ENCODE results near the gene EFHC2.
"Not testable (repeated sequence)": the region's sequence is repeated elsewhere in the genome, so short reads cannot be mapped to it uniquely, and the experiment has no call there.

Gene EFHC2

GRCh38 chrX:44291468-44292092, 51.9 kb downstream of the EFHC2 start:
- DNase-seq = no peak

GRCh38 chrX:44290718-44291117, 52.8 kb downstream of the EFHC2 start:
- DNase-seq = no peak

- DNase-seq = no peak
These were observed 60.7 kb downstream of the EFHC2 start for GRCh38 chrX:44282753-44283152.

GRCh38 chrX:44280116-44280515, 63.4 kb downstream of the EFHC2 start:
- DNase-seq = no peak

- DNase-seq = no peak
These were observed 69.4 kb downstream of the EFHC2 start for GRCh38 chrX:44274096-44274495.

GRCh38 chrX:44267861-44268260, 75.6 kb downstream of the EFHC2 start:
- DNase-seq = no peak

GRCh38 chrX:44267116-44267515, 76.4 kb downstream of the EFHC2 start:
- DNase-seq = no peak

- no peak for DNase-seq
These were observed 77.9 kb downstream of the EFHC2 start for GRCh38 chrX:44265559-44265958.

- no peak for DNase-seq
These were observed 78.5 kb downstream of the EFHC2 start for GRCh38 chrX:44264936-44265335.

- DNase-seq = no peak
These were observed 82.2 kb downstream of the EFHC2 start for GRCh38 chrX:44261286-44261685.

- no peak for DNase-seq
These were observed 82.9 kb downstream of the EFHC2 start for GRCh38 chrX:44260609-44261008.

- DNase-seq = not testable (repeated sequence)
These were observed 87.7 kb downstream of the EFHC2 start for GRCh38 chrX:44255742-44256141.

- no peak for DNase-seq
These were observed 89.9 kb downstream of the EFHC2 start for GRCh38 chrX:44253575-44253942.

- DNase-seq = peak; percentile 12 to 16
These were observed 90.5 kb downstream of the EFHC2 start for GRCh38 chrX:44252688-44253574.

GRCh38 chrX:44247468-44247867, 96.0 kb downstream of the EFHC2 start:
- DNase-seq = no peak

GRCh38 chrX:44246826-44247225, 96.6 kb downstream of the EFHC2 start:
- no peak for DNase-seq

GRCh38 chrX:44245733-44246132, 97.7 kb downstream of the EFHC2 start:
- no peak for DNase-seq

GRCh38 chrX:44244008-44244407, 99.5 kb downstream of the EFHC2 start:
- no peak for DNase-seq

- no peak for DNase-seq
These were observed 101.9 kb downstream of the EFHC2 start for GRCh38 chrX:44241546-44241945.

GRCh38 chrX:44240036-44240435, 103.4 kb downstream of the EFHC2 start:
- DNase-seq = no peak

GRCh38 chrX:44239036-44239435, 104.4 kb downstream of the EFHC2 start:
- no peak for DNase-seq

- no peak for DNase-seq
These were observed 107.9 kb downstream of the EFHC2 start for GRCh38 chrX:44235534-44235933.

- no peak for DNase-seq
These were observed 108.9 kb downstream of the EFHC2 start for GRCh38 chrX:44234541-44234940.

- DNase-seq = no peak
These were observed 109.4 kb downstream of the EFHC2 start for GRCh38 chrX:44234116-44234515.

- no peak for DNase-seq
These were observed 111.4 kb downstream of the EFHC2 start for GRCh38 chrX:44232081-44232480.

All from SHP77 (cell line).